Measurements from ENCODE around the gene HRAS.

- TF ChIP-seq POLR2A (IDR thresholded peaks at IDR 0.05): no peak
- TF ChIP-seq, protein P1, sequence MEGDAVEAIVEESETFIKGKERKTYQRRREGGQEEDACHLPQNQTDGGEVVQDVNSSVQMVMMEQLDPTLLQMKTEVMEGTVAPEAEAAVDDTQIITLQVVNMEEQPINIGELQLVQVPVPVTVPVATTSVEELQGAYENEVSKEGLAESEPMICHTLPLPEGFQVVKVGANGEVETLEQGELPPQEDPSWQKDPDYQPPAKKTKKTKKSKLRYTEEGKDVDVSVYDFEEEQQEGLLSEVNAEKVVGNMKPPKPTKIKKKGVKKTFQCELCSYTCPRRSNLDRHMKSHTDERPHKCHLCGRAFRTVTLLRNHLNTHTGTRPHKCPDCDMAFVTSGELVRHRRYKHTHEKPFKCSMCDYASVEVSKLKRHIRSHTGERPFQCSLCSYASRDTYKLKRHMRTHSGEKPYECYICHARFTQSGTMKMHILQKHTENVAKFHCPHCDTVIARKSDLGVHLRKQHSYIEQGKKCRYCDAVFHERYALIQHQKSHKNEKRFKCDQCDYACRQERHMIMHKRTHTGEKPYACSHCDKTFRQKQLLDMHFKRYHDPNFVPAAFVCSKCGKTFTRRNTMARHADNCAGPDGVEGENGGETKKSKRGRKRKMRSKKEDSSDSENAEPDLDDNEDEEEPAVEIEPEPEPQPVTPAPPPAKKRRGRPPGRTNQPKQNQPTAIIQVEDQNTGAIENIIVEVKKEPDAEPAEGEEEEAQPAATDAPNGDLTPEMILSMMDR (IDR thresholded peaks at IDR 0.05): no peak
- TF ChIP-seq EP300 (IDR thresholded peaks at IDR 0.05): no peak
Observed at GRCh38 chr11:569158-569885, 33.9 kb upstream of the HRAS start.

Measured in stomach (tissue), 4 donors.